DMS 273 (cell line): ENCODE results near the gene POU4F2.
"Not testable (repeated sequence)": the region's sequence is repeated elsewhere in the genome, so short reads cannot be mapped to it uniquely, and the experiment has no call there.

Experiments
- DNase-seq: peaks from one replicate; lab custom pipeline; 2025; ENCODE audit not compliant: unreplicated experiment; lab: John Stamatoyannopoulos, UW

The POU4F2 gene

DNA sequence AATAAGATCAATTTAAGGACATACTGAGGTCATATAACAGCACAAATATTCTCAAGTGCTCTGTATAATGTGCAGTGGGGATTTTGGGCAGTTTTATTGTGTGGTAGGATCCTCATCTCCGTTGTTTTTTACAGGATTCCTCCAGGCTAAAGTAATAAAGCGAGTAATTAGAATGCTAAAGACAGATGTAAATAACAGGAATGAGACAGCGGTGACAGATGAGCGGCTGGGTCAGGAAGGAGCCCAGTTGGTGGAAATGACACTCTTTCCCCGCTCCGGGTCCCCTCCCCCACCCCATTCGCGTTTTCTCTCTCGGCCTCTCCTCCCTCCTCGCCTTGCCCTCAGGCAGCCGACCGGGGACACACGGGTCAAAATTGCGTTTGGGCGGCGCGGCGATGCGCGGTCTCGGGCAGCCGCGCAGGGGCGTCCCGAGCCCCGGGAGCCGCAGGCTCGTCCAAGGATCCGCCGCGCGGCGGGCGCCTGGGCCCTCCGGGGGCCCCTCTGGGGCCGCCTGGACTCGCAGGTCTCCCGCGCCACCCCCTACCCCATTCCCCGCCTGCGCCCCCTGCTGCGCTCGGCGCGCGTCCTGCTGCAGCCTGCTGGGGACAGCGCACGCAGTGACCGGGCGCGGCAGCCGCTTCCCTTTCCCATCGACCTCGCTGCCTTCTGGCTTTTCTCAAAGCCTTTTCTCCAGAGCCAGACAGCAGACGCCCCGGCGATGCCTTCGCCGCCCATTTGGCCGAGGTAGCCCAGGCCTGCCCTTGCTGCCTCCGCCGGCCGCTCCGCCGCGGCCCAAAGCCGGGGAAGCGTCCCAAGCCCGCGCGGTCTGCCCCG, 16.2 kb downstream of the POU4F2 start:
- DNase-seq, result peak; percentile 50

DNA sequence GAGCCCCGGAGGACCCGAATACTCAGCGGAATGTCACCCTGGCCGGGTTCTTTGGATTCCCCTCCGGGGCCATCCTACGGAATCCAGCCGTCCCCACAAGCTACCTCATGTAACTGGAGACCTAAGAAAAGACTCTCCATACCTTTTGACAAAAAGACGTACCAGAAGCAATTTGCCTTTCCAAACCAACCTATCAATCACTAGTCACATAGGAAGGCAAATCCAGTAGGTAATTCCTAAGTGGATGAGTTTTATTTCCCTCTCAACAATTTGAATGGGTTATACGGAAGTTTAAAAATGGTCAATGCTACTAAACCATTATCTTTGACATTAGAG, 16.8 kb downstream of the POU4F2 start:
- no peak for DNase-seq

DNA sequence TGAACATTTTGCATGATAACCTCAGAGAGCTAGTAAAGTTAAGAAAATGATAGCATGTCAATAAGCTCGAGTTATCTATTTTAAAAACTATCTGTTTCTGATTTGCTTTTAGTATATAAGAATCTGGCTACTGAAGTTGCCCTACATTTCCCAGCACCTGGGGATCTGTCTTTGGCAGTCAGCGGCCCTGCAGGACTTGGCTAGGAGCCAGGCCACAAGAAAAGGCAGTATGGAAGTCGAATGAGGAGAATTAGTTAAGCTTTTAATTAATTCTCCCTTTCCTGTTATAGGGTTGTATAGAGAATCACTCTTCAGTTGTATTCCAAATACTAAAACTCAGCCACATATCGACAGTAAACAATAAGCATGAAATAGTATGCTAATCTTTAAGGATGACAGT, 22.7 kb downstream of the POU4F2 start:
- peak; percentile 2 for DNase-seq

DNA sequence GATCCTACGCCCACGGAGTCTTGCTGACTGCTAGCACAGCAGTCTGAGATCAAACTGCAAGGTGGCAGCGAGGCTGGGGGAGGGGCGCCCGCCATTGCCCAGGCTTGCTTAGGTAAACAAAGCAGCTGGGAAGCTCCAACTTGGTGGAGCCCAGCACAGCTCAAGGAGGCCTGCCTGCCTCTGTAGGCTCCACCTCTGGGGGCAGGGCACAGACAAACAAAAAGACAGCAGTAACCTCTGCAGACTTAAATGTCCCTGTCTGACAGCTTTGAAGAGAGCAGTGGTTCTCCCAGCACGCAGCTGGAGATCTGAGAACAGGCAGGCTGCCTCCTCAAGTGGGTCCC, 25.2 kb downstream of the POU4F2 start:
- not testable (repeated sequence) for DNase-seq

DNA sequence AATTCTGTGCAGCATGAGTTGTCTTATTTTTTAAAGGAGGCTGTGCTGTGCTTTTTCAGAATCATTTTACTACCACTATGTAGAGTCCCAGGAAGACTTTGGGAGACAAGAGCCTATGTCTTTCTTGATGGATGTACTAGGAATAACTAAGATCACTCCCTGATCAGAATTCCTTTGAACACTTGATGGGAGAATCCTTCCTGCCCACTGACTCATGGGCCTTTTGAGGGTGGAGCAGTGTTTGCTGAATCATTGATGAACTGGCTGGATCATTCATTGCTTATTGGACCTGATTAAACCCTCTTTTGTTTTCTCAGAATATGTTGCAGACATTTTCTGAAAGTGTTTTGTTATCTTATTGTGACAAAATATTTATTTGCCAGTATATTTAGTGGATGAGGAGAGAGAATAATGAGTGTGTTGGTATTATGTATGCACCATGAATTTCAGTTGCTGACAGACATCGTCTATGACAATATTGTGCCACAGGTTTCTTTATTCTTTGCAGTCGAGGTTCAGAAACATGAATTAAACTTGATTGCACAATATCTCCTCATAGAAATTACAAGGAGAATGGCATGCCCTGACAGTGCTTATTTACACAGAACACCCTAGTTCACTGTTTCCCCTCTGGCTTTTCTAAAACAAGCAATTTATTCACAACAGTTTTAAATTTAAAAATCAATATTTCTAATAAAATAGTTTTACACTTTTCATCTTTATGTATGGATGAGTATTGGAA, 36.3 kb downstream of the POU4F2 start:
- no peak for DNase-seq
